Measurements from ENCODE around the gene HSPB7.

HSPB7 gene

DNA sequence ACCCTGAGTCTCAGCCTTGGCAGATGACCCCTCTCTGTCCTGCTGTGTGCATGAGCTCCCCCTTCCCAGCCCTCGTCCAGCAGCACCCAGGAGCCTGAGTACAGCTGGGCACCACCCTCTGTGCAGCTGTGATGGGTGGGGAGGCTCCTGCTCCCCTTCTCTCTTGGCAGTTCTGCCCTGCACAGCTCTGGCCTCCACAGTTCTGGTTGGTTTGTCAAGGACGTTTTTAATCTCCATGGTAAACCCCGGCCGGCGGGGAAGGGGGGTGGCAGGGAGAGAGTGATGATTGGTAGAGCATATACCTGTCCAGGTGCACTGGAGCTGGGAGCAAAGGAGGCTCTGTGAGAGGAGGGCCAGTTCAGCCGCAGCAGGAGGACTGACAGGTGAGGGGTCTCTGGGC is 3.8 kb upstream of the HSPB7 start, which contains the start of gene CLCNKA:
Gene CLCNKA, plus strand, starts transcription at position 356 of the 400 bp plus-strand sequence. CDS start 584 bp downstream, outside the sequence.
- TF ChIP-seq CTCF (IDR thresholded peaks at IDR 0.05): no peak

DNA sequence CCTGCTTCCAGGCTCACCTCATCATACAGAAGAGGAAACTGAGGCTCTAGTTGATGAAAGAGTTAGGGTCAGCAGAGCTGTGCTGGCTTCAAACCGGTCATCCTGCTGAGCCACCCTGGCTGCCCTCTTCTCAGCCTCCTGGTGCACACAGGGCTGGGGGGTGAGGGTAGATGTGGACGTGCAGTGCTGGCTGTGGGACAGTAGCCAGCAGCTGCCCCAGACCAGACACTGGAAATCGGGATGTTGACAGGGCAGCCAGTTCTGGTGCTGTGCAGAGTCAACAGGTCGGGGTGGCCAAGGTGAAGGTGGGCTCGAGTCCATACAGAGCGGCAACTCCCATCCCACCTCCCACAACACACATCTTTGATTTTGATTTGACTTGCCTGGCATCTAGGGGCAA is 2.5 kb upstream of the HSPB7 start:
- TF ChIP-seq CTCF (IDR thresholded peaks at IDR 0.05): no peak

GRCh38 chr1:16019644-16020277 is 1.9 kb upstream of the HSPB7 start:
- TF ChIP-seq CTCF (IDR thresholded peaks at IDR 0.05): no peak

GRCh38 chr1:16018749-16019643 is 1.2 kb upstream of the HSPB7 start:
- no peak for TF ChIP-seq CTCF (IDR thresholded peaks at IDR 0.05)

GRCh38 chr1:16018308-16018707 is 465 bp upstream of the HSPB7 start:
- no peak for TF ChIP-seq CTCF (IDR thresholded peaks at IDR 0.05)

- no peak for TF ChIP-seq CTCF (IDR thresholded peaks at IDR 0.05)
Measured at GRCh38 chr1:16017076-16017460, 775 bp downstream of the HSPB7 start.

DNA sequence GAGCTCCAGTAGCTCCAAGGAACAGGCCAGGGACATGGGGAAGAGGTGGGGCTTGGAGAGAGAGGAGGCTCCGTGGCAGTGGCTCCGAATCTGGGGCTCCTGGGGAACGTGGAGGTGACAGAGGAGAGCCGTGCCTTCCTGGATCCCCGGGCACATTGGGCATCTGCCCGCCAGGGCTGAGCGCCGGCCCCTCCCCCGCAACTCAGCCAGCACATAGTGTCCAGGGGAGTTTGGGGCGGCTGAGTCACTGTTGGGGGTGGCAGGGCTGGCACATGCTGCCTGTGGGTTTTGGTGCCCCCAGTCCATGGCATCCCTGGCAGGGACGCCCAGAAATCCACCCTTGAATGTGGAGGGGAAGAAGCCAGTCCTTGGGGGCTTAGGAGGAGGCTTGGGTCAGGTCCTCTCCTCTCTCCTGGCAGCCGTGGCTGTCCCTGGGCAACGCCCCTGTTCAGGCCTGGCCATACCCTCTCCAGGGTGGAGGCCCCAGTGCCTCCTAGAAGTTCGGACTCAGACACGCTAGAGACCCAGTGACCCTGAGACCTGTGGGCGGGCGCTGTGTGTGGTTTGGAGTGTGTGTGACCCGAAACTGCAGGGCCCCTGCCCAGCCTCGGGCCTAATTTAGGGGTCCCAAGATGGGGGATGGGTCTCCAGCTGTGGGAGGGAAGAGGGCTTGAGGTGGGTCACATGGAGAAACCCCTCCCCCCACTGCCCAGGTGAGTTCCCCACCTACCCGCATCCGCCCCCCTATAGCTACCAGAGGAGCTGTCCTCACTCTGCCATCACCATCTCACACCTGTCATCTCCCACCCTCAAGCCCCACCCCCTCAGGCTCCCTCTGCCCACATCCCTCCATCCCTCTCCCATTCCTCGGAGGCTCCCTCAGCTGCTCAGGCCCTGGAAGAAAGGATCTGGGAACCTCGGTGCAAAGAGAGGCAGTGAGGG is 1.6 kb downstream of the HSPB7 start:
- TF ChIP-seq CTCF (IDR thresholded peaks at IDR 0.05): no peak
